Stomach (tissue), 4 donors: ENCODE data around the gene MYO1B.

Experiments used
- EP300 ChIP-seq: sonication (generic); formaldehyde crosslinking; IDR thresholded peaks from one replicate; pipeline ENCODE4 v1.6.1; 2017; ENCODE audit warnings: antibody characterized with exemption
- POLR2A ChIP-seq, 4 donors: fragments of 450-650 bp; IDR thresholded peaks; one replicate each; pipeline ENCODE4 v1.6.1; 2016; ENCODE audit warnings: antibody characterized with exemption in 4 of 4, control low read depth in 2 of 4, mild to moderate bottlenecking in 1 of 4, moderate library complexity in 1 of 4

GRCh38 chr2:191335875-191336464, 90.8 kb downstream of the MYO1B start:
- TF ChIP-seq EP300, result no peak
- no peak for TF ChIP-seq POLR2A (IDR thresholded peaks at IDR 0.05)
